Measurements from ENCODE around the gene XRCC1.

DNA sequence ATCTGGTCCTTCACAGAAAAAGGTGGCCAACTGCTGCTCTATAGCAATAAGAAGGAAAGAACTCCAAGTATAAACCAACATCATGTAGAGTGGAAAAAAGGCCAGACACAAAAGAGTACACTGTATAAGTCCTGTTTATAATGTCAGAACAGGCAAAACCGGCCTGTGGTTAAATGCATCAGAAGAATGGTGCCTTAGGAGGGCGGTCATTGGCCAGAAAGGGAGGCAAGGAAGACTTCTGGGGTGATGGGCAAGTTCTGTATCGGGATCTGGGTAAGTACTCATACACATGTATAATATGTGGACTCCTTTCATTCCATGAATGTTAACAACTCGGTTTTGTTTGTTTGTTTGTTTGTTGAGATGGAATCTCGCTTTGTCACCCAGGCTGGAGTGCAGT lies 52.4 kb downstream of the XRCC1 start:
- TF ChIP-seq, protein P1, sequence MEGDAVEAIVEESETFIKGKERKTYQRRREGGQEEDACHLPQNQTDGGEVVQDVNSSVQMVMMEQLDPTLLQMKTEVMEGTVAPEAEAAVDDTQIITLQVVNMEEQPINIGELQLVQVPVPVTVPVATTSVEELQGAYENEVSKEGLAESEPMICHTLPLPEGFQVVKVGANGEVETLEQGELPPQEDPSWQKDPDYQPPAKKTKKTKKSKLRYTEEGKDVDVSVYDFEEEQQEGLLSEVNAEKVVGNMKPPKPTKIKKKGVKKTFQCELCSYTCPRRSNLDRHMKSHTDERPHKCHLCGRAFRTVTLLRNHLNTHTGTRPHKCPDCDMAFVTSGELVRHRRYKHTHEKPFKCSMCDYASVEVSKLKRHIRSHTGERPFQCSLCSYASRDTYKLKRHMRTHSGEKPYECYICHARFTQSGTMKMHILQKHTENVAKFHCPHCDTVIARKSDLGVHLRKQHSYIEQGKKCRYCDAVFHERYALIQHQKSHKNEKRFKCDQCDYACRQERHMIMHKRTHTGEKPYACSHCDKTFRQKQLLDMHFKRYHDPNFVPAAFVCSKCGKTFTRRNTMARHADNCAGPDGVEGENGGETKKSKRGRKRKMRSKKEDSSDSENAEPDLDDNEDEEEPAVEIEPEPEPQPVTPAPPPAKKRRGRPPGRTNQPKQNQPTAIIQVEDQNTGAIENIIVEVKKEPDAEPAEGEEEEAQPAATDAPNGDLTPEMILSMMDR (tag by site-specific recombination; IDR thresholded peaks at IDR 0.05): no peak
- TF ChIP-seq SCRT1 (tag by site-specific recombination; IDR thresholded peaks at IDR 0.05; ENCODE audit: borderline replicate concordance): no peak
- TF ChIP-seq, protein P2, sequence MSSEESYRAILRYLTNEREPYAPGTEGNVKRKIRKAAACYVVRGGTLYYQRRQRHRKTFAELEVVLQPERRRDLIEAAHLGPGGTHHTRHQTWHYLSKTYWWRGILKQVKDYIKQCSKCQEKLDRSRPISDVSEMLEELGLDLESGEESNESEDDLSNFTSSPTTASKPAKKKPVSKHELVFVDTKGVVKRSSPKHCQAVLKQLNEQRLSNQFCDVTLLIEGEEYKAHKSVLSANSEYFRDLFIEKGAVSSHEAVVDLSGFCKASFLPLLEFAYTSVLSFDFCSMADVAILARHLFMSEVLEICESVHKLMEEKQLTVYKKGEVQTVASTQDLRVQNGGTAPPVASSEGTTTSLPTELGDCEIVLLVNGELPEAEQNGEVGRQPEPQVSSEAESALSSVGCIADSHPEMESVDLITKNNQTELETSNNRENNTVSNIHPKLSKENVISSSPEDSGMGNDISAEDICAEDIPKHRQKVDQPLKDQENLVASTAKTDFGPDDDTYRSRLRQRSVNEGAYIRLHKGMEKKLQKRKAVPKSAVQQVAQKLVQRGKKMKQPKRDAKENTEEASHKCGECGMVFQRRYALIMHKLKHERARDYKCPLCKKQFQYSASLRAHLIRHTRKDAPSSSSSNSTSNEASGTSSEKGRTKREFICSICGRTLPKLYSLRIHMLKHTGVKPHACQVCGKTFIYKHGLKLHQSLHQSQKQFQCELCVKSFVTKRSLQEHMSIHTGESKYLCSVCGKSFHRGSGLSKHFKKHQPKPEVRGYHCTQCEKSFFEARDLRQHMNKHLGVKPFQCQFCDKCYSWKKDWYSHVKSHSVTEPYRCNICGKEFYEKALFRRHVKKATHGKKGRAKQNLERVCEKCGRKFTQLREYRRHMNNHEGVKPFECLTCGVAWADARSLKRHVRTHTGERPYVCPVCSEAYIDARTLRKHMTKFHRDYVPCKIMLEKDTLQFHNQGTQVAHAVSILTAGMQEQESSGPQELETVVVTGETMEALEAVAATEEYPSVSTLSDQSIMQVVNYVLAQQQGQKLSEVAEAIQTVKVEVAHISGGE (tag by site-specific recombination; conservative IDR thresholded peaks at IDR 0.05; ENCODE audit: low read depth): no peak
- TF ChIP-seq YY2 (tag by site-specific recombination; IDR thresholded peaks at IDR 0.05): no peak
- TF ChIP-seq ZNF112 (tag by site-specific recombination; IDR thresholded peaks at IDR 0.05): no peak
- TF ChIP-seq, protein P3, sequence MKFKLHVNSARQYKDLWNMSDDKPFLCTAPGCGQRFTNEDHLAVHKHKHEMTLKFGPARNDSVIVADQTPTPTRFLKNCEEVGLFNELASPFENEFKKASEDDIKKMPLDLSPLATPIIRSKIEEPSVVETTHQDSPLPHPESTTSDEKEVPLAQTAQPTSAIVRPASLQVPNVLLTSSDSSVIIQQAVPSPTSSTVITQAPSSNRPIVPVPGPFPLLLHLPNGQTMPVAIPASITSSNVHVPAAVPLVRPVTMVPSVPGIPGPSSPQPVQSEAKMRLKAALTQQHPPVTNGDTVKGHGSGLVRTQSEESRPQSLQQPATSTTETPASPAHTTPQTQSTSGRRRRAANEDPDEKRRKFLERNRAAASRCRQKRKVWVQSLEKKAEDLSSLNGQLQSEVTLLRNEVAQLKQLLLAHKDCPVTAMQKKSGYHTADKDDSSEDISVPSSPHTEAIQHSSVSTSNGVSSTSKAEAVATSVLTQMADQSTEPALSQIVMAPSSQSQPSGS (tag by site-specific recombination; IDR thresholded peaks at IDR 0.05; ENCODE audit: low read depth): no peak
- TF ChIP-seq, protein P4, sequence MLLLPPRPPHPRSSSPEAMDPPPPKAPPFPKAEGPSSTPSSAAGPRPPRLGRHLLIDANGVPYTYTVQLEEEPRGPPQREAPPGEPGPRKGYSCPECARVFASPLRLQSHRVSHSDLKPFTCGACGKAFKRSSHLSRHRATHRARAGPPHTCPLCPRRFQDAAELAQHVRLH (tag by site-specific recombination; IDR thresholded peaks at IDR 0.05): no peak
- TF ChIP-seq ZNF184 (tag by site-specific recombination; IDR thresholded peaks at IDR 0.05): no peak
- TF ChIP-seq SP7 (tag by site-specific recombination; IDR thresholded peaks at IDR 0.05): no peak
- no peak for TF ChIP-seq ZNF747 (tag by site-specific recombination; IDR thresholded peaks at IDR 0.05)
- no peak for TF ChIP-seq ZNF544 (tag by site-specific recombination; IDR thresholded peaks at IDR 0.05)

Data from HEK293 (cell line).